Osteocyte (in vitro differentiated cells): Measurements from ENCODE around the gene SPON1. TPM values are rescaled to one million over a fixed set of nuclear protein-coding genes. Genes with fewer than 3 reads are reported as not detected.
"Not testable (repeated sequence)": the region's sequence is repeated elsewhere in the genome, so short reads cannot be mapped to it uniquely, and the experiment has no call there.

Experiments used
- DNase-seq: peaks from one replicate; pipeline ENCODE4 v3.0.0; 2021; ENCODE audit warnings: mixed read lengths; ENCODE audit not compliant: unreplicated experiment; ENCODE audit errors: extremely low spot score
- H3K27ac Mint-ChIP-seq: one replicate; pipeline ENCODE4 v1.8.0; 2021; ENCODE audit warnings: mild to moderate bottlenecking, mixed read lengths; ENCODE audit not compliant: unreplicated experiment
- H3K27me3 Mint-ChIP-seq: one replicate; pipeline ENCODE4 v1.8.0; 2021; ENCODE audit warnings: mixed read lengths; ENCODE audit not compliant: unreplicated experiment
- H3K36me3 Mint-ChIP-seq: one replicate; pipeline ENCODE4 v1.8.0; 2021; ENCODE audit warnings: mixed read lengths; ENCODE audit not compliant: unreplicated experiment
- H3K4me1 Mint-ChIP-seq: one replicate; pipeline ENCODE4 v1.8.0; 2021; ENCODE audit warnings: mixed read lengths; ENCODE audit not compliant: unreplicated experiment
- H3K4me3 Mint-ChIP-seq: one replicate; pipeline ENCODE4 v1.8.0; 2021; ENCODE audit warnings: mild to moderate bottlenecking, moderate library complexity, mixed read lengths; ENCODE audit not compliant: unreplicated experiment
- H3K9me3 Mint-ChIP-seq: one replicate; pipeline ENCODE4 v1.8.0; 2021; ENCODE audit warnings: mixed read lengths; ENCODE audit not compliant: unreplicated experiment
- CTCF ChIP-seq: fragments of 200-600 bp; sonication (generic); IDR thresholded peaks from 2 replicates; pipeline ENCODE4 v1.5.0; 2021; ENCODE audit warnings: antibody characterized with exemption, mild to moderate bottlenecking, moderate library complexity
- total RNA-seq: library from RNA; stranded (reverse); gene quantifications from 2 replicates; pipeline ENCODE4 v1.2.1, GENCODE V29; 2021

The SPON1 gene
- total RNA-seq, 1 donor from 2014 or later, result 0.05 TPM

- Mint-ChIP-seq H3K27me3 (peaks cover 18% of the 10 kb centered on the region), H3K9me3 (no peaks in the 10 kb centered on the region), H3K4me3 (no peak overlapping the region), H3K4me1 (no peaks in the 10 kb centered on the region), H3K36me3 (no peaks in the 10 kb centered on the region), H3K27ac (no peak overlapping the region)
- DNase-seq, result no peak
- no peak for TF ChIP-seq CTCF
Measured at GRCh38 chr11:13923182-13923581, 39.3 kb upstream of the SPON1 start.

GRCh38 chr11:13923716-13924650 lies 38.5 kb upstream of the SPON1 start:
- no peak overlapping the region for H3K27ac Mint-ChIP-seq
- no peak for TF ChIP-seq CTCF

GRCh38 chr11:13924801-13925327 lies 37.7 kb upstream of the SPON1 start:
- DNase-seq, result no peak
- H3K27ac Mint-ChIP-seq, result no peak overlapping the region
- no peaks in the 10 kb centered on the region for H3K9me3 Mint-ChIP-seq
- no peak overlapping the region for H3K4me3 Mint-ChIP-seq
- H3K36me3 Mint-ChIP-seq, result no peaks in the 10 kb centered on the region
- TF ChIP-seq CTCF, result no peak
- peaks cover 7% of the 10 kb centered on the region for H3K4me1 Mint-ChIP-seq
- H3K27me3 Mint-ChIP-seq, result peaks cover 10% of the 10 kb centered on the region

More at GRCh38 chr11:13923716-13924650, 38.5 kb upstream of the SPON1 start:
- H3K36me3 Mint-ChIP-seq, result no peaks in the 10 kb centered on the region
- H3K4me1 Mint-ChIP-seq, result peaks cover 3% of the 10 kb centered on the region
- H3K4me3 Mint-ChIP-seq, result no peak overlapping the region
- H3K27me3 Mint-ChIP-seq, result peaks cover 16% of the 10 kb centered on the region
- no peak for DNase-seq
- no peaks in the 10 kb centered on the region for H3K9me3 Mint-ChIP-seq

- not testable (repeated sequence) for H3K27ac Mint-ChIP-seq, H3K9me3 Mint-ChIP-seq, H3K4me3 Mint-ChIP-seq, DNase-seq, H3K36me3 Mint-ChIP-seq, H3K4me1 Mint-ChIP-seq, H3K27me3 Mint-ChIP-seq
Measured at GRCh38 chr11:13926366-13926765, 36.2 kb upstream of the SPON1 start.

GRCh38 chr11:13926981-13927380 lies 35.5 kb upstream of the SPON1 start:
- Mint-ChIP-seq H3K36me3 (no peaks in the 10 kb centered on the region), H3K4me1 (peaks cover 7% of the 10 kb centered on the region), H3K9me3 (no peaks in the 10 kb centered on the region), H3K27me3 (peaks cover 2% of the 10 kb centered on the region), H3K4me3 (no peak overlapping the region), H3K27ac (no peak overlapping the region)
- TF ChIP-seq CTCF, result no peak
- DNase-seq, result no peak
